ENCODE measurements around the gene UBTF.
A peak's percentile ranks its signal among the peaks of the same experiment; 100 is the strongest.

The UBTF gene

GRCh38 chr17:44192750-44193149 lies 26.7 kb downstream of the UBTF start:
- no peak for ATAC-seq
- TF ChIP-seq ESRRG (CRISPR knock-in tag; IDR thresholded peaks at IDR 0.05), result no peak
- no peak for TF ChIP-seq ZFP30 (CRISPR knock-in tag; IDR thresholded peaks at IDR 0.05)
- TF ChIP-seq TOX (CRISPR knock-in tag; IDR thresholded peaks at IDR 0.05; ENCODE audit: borderline replicate concordance), result no peak
- no peak for TF ChIP-seq PPARA (CRISPR knock-in tag; IDR thresholded peaks at IDR 0.05; ENCODE audit: borderline replicate concordance)
- TF ChIP-seq OSR1 (CRISPR knock-in tag; IDR thresholded peaks at IDR 0.05), result no peak
- no peak for TF ChIP-seq TCF4 (CRISPR knock-in tag; IDR thresholded peaks at IDR 0.05; ENCODE audit: borderline replicate concordance)
- TF ChIP-seq, protein P1, sequence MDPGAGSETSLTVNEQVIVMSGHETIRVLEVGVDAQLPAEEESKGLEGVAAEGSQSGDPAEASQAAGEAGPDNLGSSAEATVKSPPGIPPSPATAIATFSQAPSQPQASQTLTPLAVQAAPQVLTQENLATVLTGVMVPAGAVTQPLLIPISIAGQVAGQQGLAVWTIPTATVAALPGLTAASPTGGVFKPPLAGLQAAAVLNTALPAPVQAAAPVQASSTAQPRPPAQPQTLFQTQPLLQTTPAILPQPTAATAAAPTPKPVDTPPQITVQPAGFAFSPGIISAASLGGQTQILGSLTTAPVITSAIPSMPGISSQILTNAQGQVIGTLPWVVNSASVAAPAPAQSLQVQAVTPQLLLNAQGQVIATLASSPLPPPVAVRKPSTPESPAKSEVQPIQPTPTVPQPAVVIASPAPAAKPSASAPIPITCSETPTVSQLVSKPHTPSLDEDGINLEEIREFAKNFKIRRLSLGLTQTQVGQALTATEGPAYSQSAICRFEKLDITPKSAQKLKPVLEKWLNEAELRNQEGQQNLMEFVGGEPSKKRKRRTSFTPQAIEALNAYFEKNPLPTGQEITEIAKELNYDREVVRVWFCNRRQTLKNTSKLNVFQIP (CRISPR knock-in tag; IDR thresholded peaks at IDR 0.05; ENCODE audit: borderline replicate concordance, low read depth), result no peak
- no peak for TF ChIP-seq ZNF565 (CRISPR knock-in tag; conservative IDR thresholded peaks at IDR 0.05; ENCODE audit: low read depth)
- TF ChIP-seq SNAI2 (CRISPR knock-in tag; IDR thresholded peaks at IDR 0.05), result no peak
- TF ChIP-seq GLIS3 (CRISPR knock-in tag; IDR thresholded peaks at IDR 0.05), result no peak
- no peak for TF ChIP-seq BACH2 (CRISPR knock-in tag; IDR thresholded peaks at IDR 0.05; ENCODE audit: borderline replicate concordance)
- TF ChIP-seq, protein P2, sequence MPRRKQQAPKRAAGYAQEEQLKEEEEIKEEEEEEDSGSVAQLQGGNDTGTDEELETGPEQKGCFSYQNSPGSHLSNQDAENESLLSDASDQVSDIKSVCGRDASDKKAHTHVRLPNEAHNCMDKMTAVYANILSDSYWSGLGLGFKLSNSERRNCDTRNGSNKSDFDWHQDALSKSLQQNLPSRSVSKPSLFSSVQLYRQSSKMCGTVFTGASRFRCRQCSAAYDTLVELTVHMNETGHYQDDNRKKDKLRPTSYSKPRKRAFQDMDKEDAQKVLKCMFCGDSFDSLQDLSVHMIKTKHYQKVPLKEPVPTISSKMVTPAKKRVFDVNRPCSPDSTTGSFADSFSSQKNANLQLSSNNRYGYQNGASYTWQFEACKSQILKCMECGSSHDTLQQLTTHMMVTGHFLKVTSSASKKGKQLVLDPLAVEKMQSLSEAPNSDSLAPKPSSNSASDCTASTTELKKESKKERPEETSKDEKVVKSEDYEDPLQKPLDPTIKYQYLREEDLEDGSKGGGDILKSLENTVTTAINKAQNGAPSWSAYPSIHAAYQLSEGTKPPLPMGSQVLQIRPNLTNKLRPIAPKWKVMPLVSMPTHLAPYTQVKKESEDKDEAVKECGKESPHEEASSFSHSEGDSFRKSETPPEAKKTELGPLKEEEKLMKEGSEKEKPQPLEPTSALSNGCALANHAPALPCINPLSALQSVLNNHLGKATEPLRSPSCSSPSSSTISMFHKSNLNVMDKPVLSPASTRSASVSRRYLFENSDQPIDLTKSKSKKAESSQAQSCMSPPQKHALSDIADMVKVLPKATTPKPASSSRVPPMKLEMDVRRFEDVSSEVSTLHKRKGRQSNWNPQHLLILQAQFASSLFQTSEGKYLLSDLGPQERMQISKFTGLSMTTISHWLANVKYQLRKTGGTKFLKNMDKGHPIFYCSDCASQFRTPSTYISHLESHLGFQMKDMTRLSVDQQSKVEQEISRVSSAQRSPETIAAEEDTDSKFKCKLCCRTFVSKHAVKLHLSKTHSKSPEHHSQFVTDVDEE (CRISPR knock-in tag; IDR thresholded peaks at IDR 0.05), result no peak
- TF ChIP-seq RARB (CRISPR knock-in tag; IDR thresholded peaks at IDR 0.05), result no peak

DNA sequence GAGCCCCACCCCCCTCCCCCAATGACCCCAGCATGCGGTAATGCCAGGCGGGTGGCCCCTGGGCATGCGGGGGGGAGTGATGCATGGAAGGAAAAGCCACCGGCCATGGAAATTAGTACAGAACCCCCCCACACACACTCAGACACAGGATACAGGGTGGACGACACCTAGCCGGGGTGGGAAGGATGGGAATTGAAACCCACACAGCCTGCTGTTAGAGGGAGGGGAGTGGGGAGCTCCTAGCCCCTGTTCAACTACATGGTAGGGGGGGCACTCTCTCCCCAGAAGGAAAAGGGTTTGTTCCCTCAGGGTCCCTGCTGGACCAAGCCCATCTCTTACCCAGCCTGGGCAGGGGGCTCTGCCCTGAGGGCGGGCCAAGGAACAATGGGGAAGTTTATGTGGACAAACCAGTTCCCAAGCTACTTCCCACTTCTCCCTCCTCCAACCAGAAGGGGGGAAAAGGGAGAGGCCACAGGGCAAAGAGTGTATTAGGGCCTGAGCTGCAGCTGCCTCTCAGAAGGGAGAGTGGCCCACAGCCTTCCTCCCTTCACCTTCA lies 27.5 kb downstream of the UBTF start:
- TF ChIP-seq RARB (CRISPR knock-in tag; IDR thresholded peaks at IDR 0.05), result no peak
- TF ChIP-seq PATZ1 (CRISPR knock-in tag; IDR thresholded peaks at IDR 0.05; ENCODE audit: borderline replicate concordance), result no peak
- TF ChIP-seq ISL1 (CRISPR knock-in tag; IDR thresholded peaks at IDR 0.05), result no peak
- no peak for TF ChIP-seq TOX (CRISPR knock-in tag; IDR thresholded peaks at IDR 0.05; ENCODE audit: borderline replicate concordance)
- TF ChIP-seq GLIS3 (CRISPR knock-in tag; IDR thresholded peaks at IDR 0.05), result no peak
- TF ChIP-seq ESRRG (CRISPR knock-in tag; IDR thresholded peaks at IDR 0.05), result no peak
- TF ChIP-seq ZFP3 (CRISPR knock-in tag; IDR thresholded peaks at IDR 0.05), result no peak
- no peak for TF ChIP-seq ZNF565 (CRISPR knock-in tag; conservative IDR thresholded peaks at IDR 0.05; ENCODE audit: low read depth)
- TF ChIP-seq OSR1 (CRISPR knock-in tag; IDR thresholded peaks at IDR 0.05), result no peak
- TF ChIP-seq, protein P1 (CRISPR knock-in tag; IDR thresholded peaks at IDR 0.05; ENCODE audit: borderline replicate concordance, low read depth), result no peak
- no peak for TF ChIP-seq ZC3H10 (CRISPR knock-in tag; IDR thresholded peaks at IDR 0.05)
- TF ChIP-seq SNAI2 (CRISPR knock-in tag; IDR thresholded peaks at IDR 0.05), result no peak
- TF ChIP-seq ARNTL (CRISPR knock-in tag; IDR thresholded peaks at IDR 0.05; ENCODE audit: borderline replicate concordance, low read depth), result no peak
- no peak for TF ChIP-seq PPARA (CRISPR knock-in tag; IDR thresholded peaks at IDR 0.05; ENCODE audit: borderline replicate concordance)
- TF ChIP-seq, protein P3, sequence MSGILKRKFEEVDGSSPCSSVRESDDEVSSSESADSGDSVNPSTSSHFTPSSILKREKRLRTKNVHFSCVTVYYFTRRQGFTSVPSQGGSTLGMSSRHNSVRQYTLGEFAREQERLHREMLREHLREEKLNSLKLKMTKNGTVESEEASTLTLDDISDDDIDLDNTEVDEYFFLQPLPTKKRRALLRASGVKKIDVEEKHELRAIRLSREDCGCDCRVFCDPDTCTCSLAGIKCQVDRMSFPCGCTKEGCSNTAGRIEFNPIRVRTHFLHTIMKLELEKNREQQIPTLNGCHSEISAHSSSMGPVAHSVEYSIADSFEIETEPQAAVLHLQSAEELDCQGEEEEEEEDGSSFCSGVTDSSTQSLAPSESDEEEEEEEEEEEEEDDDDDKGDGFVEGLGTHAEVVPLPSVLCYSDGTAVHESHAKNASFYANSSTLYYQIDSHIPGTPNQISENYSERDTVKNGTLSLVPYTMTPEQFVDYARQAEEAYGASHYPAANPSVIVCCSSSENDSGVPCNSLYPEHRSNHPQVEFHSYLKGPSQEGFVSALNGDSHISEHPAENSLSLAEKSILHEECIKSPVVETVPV (CRISPR knock-in tag; IDR thresholded peaks at IDR 0.05), result no peak
- TF ChIP-seq, protein P4, sequence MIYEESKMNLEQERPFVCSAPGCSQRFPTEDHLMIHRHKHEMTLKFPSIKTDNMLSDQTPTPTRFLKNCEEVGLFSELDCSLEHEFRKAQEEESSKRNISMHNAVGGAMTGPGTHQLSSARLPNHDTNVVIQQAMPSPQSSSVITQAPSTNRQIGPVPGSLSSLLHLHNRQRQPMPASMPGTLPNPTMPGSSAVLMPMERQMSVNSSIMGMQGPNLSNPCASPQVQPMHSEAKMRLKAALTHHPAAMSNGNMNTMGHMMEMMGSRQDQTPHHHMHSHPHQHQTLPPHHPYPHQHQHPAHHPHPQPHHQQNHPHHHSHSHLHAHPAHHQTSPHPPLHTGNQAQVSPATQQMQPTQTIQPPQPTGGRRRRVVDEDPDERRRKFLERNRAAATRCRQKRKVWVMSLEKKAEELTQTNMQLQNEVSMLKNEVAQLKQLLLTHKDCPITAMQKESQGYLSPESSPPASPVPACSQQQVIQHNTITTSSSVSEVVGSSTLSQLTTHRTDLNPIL (CRISPR knock-in tag; IDR thresholded peaks at IDR 0.05; ENCODE audit: low read depth), result no peak
- peak; percentile 6; the same call in 2 of the 3 replicates for ATAC-seq

Data from SK-N-SH treated with all-trans-retinoic acid at 6 μM for 48 hours (cell line).